Erythroblast (primary cell): ENCODE measurements around the gene CMKLR1.

ENCODE experiments used
- GATA1 ChIP-seq: IDR thresholded peaks from 2 replicates; pipeline ENCODE4 v1.6.1; 2011; ENCODE audit warnings: low read depth, mild to moderate bottlenecking, control low read depth, low read length, moderate library complexity
- POLR2A ChIP-seq: IDR thresholded peaks from 2 replicates; pipeline ENCODE4 v1.6.1; 2011; ENCODE audit warnings: mild to moderate bottlenecking, low read length

- TF ChIP-seq POLR2A (no peak), GATA1 (no peak)
These were observed 22.5 kb upstream of the CMKLR1 start for GRCh38 chr12:108361606-108362005.
